ENCODE data around the gene GCLM.

- TF ChIP-seq POLR2A (IDR thresholded peaks at IDR 0.05) = no peak
- TF ChIP-seq, protein P1, sequence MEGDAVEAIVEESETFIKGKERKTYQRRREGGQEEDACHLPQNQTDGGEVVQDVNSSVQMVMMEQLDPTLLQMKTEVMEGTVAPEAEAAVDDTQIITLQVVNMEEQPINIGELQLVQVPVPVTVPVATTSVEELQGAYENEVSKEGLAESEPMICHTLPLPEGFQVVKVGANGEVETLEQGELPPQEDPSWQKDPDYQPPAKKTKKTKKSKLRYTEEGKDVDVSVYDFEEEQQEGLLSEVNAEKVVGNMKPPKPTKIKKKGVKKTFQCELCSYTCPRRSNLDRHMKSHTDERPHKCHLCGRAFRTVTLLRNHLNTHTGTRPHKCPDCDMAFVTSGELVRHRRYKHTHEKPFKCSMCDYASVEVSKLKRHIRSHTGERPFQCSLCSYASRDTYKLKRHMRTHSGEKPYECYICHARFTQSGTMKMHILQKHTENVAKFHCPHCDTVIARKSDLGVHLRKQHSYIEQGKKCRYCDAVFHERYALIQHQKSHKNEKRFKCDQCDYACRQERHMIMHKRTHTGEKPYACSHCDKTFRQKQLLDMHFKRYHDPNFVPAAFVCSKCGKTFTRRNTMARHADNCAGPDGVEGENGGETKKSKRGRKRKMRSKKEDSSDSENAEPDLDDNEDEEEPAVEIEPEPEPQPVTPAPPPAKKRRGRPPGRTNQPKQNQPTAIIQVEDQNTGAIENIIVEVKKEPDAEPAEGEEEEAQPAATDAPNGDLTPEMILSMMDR (IDR thresholded peaks at IDR 0.05) = no peak
These were observed 5.0 kb downstream of the GCLM start for GRCh38 chr1:93904228-93904627.

Measured in adrenal gland (tissue), 5 donors.